ENCODE results near the gene AAMDC. TPM values are rescaled to one million over a fixed set of nuclear protein-coding genes. Genes with fewer than 3 reads are reported as not detected.
"Not testable (repeated sequence)": the region's sequence is repeated elsewhere in the genome, so short reads cannot be mapped to it uniquely, and the experiment has no call there.

AAMDC gene
- total RNA-seq, 1 donor from 2014 or later, result 24.7 TPM

DNA sequence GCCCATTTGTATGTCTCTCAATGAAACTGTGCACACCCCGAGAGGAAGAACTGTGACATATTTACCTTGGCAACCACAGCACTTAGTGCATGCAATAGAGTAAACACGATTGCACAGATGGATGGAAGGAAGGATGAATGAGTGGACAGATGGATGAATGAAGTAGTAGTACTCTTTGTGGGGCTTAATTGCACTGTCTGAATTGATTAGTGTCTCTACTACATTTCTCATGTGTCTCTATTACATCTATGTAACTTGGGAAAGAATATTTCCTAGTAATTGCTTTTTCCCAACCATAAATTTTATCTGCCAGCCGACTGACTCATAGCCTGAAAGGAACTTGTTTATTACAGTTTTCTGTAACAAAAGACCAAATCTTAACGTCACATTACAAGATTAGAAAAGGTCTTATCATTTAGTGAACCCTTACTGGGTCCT is 69.7 kb downstream of the AAMDC start:
- DNase-seq (ENCODE audit: low spot score); H3K4me3 Mint-ChIP-seq (ENCODE audit: unreplicated experiment); H3K27me3 Mint-ChIP-seq (ENCODE audit: unreplicated experiment); H3K27ac Mint-ChIP-seq (ENCODE audit: unreplicated experiment); H3K9me3 Mint-ChIP-seq (ENCODE audit: unreplicated experiment); H3K4me1 Mint-ChIP-seq (ENCODE audit: unreplicated experiment): not testable (repeated sequence)
- peaks cover 16% of the 10 kb centered on the region for H3K36me3 Mint-ChIP-seq (ENCODE audit: low read depth, unreplicated experiment)

DNA sequence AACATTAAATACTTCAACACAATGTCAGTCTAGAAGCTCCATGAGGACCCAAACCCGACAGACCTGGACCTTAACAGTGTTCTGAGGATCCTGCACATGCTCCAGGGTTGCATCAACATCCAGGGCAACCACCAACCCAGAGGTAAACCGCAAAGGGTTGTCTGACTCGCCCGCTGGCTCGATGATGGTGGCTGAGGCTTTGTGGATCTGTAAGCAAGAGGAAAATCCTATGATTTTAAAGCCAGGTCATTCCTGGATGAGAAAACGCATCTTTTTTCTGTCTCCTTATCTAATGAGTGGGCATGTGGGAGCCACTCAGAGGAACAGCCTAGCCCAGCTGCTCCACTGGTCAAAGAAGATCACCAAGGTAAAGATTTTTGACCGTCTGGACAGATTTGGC is 70.3 kb downstream of the AAMDC start:
- not testable (repeated sequence) for H3K27me3 Mint-ChIP-seq (ENCODE audit: unreplicated experiment); H3K9me3 Mint-ChIP-seq (ENCODE audit: unreplicated experiment); H3K4me1 Mint-ChIP-seq (ENCODE audit: unreplicated experiment); DNase-seq (ENCODE audit: low spot score); H3K4me3 Mint-ChIP-seq (ENCODE audit: unreplicated experiment); H3K27ac Mint-ChIP-seq (ENCODE audit: unreplicated experiment)
- peaks cover 11% of the 10 kb centered on the region for H3K36me3 Mint-ChIP-seq (ENCODE audit: low read depth, unreplicated experiment)

DNA sequence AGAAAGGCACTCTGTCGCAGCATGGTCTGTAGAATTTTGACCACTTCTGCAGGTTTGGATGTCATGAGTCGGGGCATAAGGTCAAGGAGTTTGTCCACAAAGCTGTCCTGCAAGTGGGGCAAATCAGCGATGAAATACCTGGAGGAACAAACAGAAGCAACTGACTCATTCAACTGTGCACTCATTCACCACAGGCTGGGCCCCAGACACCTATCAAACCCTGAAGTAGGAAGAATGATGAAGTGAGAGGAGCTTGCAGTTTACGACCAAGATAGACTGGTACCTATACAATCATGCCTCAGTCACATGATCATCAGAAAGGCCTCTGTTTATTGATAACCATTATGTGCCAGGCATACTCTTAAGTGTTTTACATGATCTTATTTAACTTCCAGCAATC is 70.8 kb downstream of the AAMDC start:
- not testable (repeated sequence) for H3K9me3 Mint-ChIP-seq (ENCODE audit: unreplicated experiment)

DNA sequence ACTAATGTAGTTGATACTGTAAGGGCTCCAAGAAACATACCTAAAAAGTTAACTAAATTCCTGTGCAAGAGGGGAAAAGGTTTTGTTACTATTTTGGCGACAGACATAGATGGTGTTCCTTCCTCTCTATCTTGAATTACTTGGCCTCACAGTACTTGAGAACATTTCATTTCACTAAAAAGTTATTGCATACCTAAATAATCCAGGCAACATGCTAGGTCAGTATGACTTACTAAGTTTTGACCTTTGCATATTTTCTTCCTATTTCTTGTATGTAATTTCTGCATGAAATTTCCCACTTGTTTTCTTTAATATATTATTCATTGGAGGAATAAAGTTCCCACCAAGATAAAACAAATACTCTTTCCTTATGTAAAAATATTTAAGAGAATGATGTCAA is 74.0 kb downstream of the AAMDC start:
- not testable (repeated sequence) for DNase-seq (ENCODE audit: low spot score); H3K4me3 Mint-ChIP-seq (ENCODE audit: unreplicated experiment); H3K27ac Mint-ChIP-seq (ENCODE audit: unreplicated experiment); H3K9me3 Mint-ChIP-seq (ENCODE audit: unreplicated experiment); H3K27me3 Mint-ChIP-seq (ENCODE audit: unreplicated experiment); H3K4me1 Mint-ChIP-seq (ENCODE audit: unreplicated experiment)
- peaks cover 15% of the 10 kb centered on the region for H3K36me3 Mint-ChIP-seq (ENCODE audit: low read depth, unreplicated experiment)

More for the DNA sequence above, 70.8 kb downstream of the AAMDC start:
- not testable (repeated sequence) for H3K4me3 Mint-ChIP-seq (ENCODE audit: unreplicated experiment); H3K27ac Mint-ChIP-seq (ENCODE audit: unreplicated experiment); H3K27me3 Mint-ChIP-seq (ENCODE audit: unreplicated experiment); H3K4me1 Mint-ChIP-seq (ENCODE audit: unreplicated experiment); DNase-seq (ENCODE audit: low spot score)
- H3K36me3 Mint-ChIP-seq (ENCODE audit: low read depth, unreplicated experiment), result peaks cover 11% of the 10 kb centered on the region

DNA sequence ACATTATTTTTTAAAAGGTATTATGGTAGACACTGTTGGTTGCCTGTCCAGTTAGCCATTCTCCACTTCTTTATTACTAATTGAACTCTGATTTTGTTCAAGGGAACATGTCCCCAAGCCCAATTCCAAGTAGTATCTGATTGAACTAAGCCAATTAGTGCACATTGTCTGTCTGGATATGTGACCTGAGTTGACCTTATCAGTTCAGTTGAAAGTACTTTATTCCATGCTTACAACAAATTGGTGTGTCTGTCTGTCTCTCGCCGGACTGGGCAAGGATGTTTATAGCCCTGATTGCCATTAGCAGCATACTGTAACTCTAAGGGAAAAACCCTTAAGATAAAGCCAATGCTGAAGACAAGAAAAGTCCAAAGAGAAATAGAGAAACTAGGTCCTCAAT is 87.9 kb downstream of the AAMDC start:
- TF ChIP-seq, protein P1, sequence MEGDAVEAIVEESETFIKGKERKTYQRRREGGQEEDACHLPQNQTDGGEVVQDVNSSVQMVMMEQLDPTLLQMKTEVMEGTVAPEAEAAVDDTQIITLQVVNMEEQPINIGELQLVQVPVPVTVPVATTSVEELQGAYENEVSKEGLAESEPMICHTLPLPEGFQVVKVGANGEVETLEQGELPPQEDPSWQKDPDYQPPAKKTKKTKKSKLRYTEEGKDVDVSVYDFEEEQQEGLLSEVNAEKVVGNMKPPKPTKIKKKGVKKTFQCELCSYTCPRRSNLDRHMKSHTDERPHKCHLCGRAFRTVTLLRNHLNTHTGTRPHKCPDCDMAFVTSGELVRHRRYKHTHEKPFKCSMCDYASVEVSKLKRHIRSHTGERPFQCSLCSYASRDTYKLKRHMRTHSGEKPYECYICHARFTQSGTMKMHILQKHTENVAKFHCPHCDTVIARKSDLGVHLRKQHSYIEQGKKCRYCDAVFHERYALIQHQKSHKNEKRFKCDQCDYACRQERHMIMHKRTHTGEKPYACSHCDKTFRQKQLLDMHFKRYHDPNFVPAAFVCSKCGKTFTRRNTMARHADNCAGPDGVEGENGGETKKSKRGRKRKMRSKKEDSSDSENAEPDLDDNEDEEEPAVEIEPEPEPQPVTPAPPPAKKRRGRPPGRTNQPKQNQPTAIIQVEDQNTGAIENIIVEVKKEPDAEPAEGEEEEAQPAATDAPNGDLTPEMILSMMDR (IDR thresholded peaks at IDR 0.05; ENCODE audit: unreplicated experiment), result no peak
- Mint-ChIP-seq H3K9me3 (ENCODE audit: unreplicated experiment) (no peaks in the 10 kb centered on the region), H3K4me3 (ENCODE audit: unreplicated experiment) (no peak overlapping the region), H3K36me3 (ENCODE audit: low read depth, unreplicated experiment) (peaks cover 5% of the 10 kb centered on the region), H3K27me3 (ENCODE audit: unreplicated experiment) (no peaks in the 10 kb centered on the region), H3K27ac (ENCODE audit: unreplicated experiment) (no peak overlapping the region), H3K4me1 (ENCODE audit: unreplicated experiment) (no peaks in the 10 kb centered on the region)
- no peak for DNase-seq (ENCODE audit: low spot score)

DNA sequence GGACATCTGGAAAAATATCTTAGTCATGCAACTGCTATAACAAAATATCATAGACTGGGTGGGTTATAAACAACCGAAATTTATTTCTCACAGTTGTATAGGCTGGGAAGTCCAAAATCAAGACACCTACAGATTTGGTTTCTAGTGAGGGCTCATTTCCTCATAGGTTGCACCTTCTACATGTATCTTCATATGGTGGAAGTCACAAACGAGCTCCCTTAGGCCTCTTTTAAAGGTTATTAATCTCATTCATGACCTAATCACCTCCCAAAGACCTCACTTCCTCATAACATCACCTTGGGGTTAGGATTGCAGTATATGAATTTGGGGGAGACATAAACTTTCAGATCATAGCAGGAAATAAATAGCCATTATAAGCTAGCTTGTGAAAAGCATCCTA is 88.3 kb downstream of the AAMDC start:
- no peak overlapping the region for H3K4me3 Mint-ChIP-seq (ENCODE audit: unreplicated experiment)
- H3K9me3 Mint-ChIP-seq (ENCODE audit: unreplicated experiment), result no peaks in the 10 kb centered on the region
- TF ChIP-seq, protein P1 (IDR thresholded peaks at IDR 0.05; ENCODE audit: unreplicated experiment), result no peak
- DNase-seq (ENCODE audit: low spot score), result no peak
- H3K27me3 Mint-ChIP-seq (ENCODE audit: unreplicated experiment), result no peaks in the 10 kb centered on the region
- no peak overlapping the region for H3K27ac Mint-ChIP-seq (ENCODE audit: unreplicated experiment)
- peaks cover 5% of the 10 kb centered on the region for H3K36me3 Mint-ChIP-seq (ENCODE audit: low read depth, unreplicated experiment)
- peaks cover 1% of the 10 kb centered on the region for H3K4me1 Mint-ChIP-seq (ENCODE audit: unreplicated experiment)

DNA sequence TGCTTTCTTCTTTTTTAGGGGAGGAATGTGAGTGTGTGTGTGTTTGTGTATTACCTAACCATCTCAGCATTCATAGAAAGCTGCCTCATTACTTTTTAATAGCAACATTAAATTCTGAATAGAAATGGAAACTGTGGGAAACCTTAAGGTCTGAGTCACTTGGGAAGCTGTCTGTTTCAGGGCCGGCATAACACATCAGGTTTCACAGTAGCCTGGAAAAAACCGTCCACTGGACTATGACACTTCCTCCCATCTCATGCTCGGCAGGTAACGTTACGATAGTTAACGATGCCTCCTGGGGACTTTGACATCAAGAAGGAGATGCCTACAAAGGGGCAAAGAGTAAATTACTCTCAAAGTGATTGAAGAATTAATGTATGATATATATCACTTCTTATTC is 89.9 kb downstream of the AAMDC start:
- not testable (repeated sequence) for H3K4me3 Mint-ChIP-seq (ENCODE audit: unreplicated experiment); DNase-seq (ENCODE audit: low spot score); H3K27ac Mint-ChIP-seq (ENCODE audit: unreplicated experiment); H3K36me3 Mint-ChIP-seq (ENCODE audit: low read depth, unreplicated experiment); H3K9me3 Mint-ChIP-seq (ENCODE audit: unreplicated experiment); H3K4me1 Mint-ChIP-seq (ENCODE audit: unreplicated experiment); H3K27me3 Mint-ChIP-seq (ENCODE audit: unreplicated experiment)

DNA sequence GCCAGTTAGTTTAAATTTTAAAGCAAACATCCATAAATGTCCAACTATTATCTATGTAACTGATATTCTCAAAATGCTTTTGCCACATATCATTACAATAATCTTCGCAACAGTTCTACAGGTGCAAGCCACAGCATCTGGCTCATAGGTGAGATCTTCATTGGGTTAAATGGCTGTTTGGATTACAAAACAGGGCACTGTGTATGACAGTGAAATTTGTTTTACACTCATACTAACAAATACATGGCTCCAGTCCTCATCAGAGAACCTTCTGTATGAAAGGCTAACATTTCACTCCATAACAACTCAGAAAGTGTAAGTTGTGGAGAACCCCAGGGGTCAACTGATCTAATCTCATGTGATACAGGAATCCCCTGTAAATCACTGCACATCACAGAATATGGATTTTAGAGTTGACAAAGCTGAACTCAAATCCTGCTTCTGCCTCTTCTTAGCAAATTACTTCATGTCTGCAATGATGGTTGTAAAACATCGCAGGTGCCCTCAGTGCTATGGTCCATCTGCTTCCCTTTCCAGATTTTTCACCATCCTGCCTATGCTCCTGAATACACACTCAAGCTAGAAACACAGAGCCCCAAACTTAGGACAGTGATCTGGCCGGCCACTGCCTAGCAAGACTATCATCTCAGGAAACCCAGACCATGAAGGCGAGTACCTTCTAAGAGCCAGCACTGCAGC is 92.8 kb downstream of the AAMDC start:
- H3K27me3 Mint-ChIP-seq (ENCODE audit: unreplicated experiment); H3K9me3 Mint-ChIP-seq (ENCODE audit: unreplicated experiment); H3K36me3 Mint-ChIP-seq (ENCODE audit: low read depth, unreplicated experiment): not testable (repeated sequence)

DNA sequence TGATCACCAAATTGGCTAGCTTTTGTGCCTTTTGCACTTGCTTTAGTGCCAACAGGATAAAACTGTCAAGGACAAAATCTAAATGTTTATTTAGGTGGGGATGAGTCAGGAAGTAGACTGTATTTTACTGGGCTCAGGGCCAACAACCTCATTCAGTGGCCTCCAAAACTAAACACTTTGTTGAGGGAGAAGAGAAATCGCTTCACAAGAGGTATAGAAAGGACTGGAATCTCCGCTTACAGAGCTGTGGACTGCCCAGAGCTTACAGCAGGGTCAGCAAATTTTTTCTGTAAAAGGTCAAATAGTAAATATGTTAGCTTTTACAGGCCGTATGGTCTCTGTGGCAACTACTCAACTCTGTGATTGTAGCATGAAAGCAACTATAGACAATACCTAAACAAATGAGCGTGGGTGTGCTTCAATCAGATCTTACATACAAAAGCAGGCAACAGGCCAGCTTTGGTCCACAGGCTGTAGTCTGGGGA is 93.4 kb downstream of the AAMDC start:
- H3K27me3 Mint-ChIP-seq (ENCODE audit: unreplicated experiment); H3K4me1 Mint-ChIP-seq (ENCODE audit: unreplicated experiment); H3K36me3 Mint-ChIP-seq (ENCODE audit: low read depth, unreplicated experiment); DNase-seq (ENCODE audit: low spot score); H3K9me3 Mint-ChIP-seq (ENCODE audit: unreplicated experiment); H3K27ac Mint-ChIP-seq (ENCODE audit: unreplicated experiment); H3K4me3 Mint-ChIP-seq (ENCODE audit: unreplicated experiment): not testable (repeated sequence)

More for the DNA sequence above, 92.8 kb downstream of the AAMDC start:
- DNase-seq (ENCODE audit: low spot score); H3K4me1 Mint-ChIP-seq (ENCODE audit: unreplicated experiment); H3K27ac Mint-ChIP-seq (ENCODE audit: unreplicated experiment); H3K4me3 Mint-ChIP-seq (ENCODE audit: unreplicated experiment): not testable (repeated sequence)

DNA sequence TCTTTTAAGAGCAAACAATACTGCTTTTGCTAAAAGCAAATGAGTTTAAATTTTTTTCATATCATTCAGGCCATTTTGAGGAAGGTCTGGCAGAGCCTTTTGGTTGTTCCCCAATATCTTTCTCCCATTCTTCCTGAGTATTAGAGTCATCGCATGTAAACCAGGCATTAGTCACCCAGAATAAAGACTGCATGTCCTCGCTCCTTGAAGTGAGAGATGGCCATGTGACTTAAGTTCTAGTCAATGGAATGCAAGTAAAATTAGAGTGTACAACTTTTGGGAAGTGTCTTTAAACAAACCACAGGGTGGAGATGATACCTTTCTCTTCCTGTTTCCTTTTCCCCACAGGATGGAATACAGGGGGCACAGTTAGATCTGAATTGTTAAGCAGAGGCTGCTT is 96.8 kb downstream of the AAMDC start:
- DNase-seq (ENCODE audit: low spot score); H3K36me3 Mint-ChIP-seq (ENCODE audit: low read depth, unreplicated experiment); H3K9me3 Mint-ChIP-seq (ENCODE audit: unreplicated experiment); H3K27me3 Mint-ChIP-seq (ENCODE audit: unreplicated experiment); H3K27ac Mint-ChIP-seq (ENCODE audit: unreplicated experiment); H3K4me1 Mint-ChIP-seq (ENCODE audit: unreplicated experiment); H3K4me3 Mint-ChIP-seq (ENCODE audit: unreplicated experiment): not testable (repeated sequence)

Data from endothelial cell (in vitro differentiated cells).